ENCODE results near the gene KLK3. TPM values are rescaled to one million over a fixed set of nuclear protein-coding genes. Genes with fewer than 3 reads are reported as not detected.
"Not testable (repeated sequence)": the region's sequence is repeated elsewhere in the genome, so short reads cannot be mapped to it uniquely, and the experiment has no call there.

Gene KLK3
- polyA plus RNA-seq, 1 donor, result 0.90 TPM

GRCh38 chr19:50878851-50879250 is 24.1 kb downstream of the KLK3 start:
- WGBS (ENCODE audit: insufficient coverage, low lambda C conversion rate), result no CpG with 5 or more reads among the region's 5 CpGs
- DNase-seq, result no peak
- no peak overlapping the region for H3K27ac ChIP-seq (ENCODE audit: low read length)
- H3K4me3 ChIP-seq (ENCODE audit: low read length), result no peak overlapping the region
- H3K27me3 ChIP-seq (ENCODE audit: control insufficient read depth, insufficient read depth, low read length), result peaks cover 3% of the 10 kb centered on the region
- no peaks in the 10 kb centered on the region for H3K36me3 ChIP-seq (ENCODE audit: control insufficient read depth, insufficient read depth, low read length)
- H3K4me1 ChIP-seq (ENCODE audit: control insufficient read depth, insufficient read depth, low read length), result no peaks in the 10 kb centered on the region
- H3K9me3 ChIP-seq (ENCODE audit: control insufficient read depth, low read depth, low read length), result no peaks in the 10 kb centered on the region

DNA sequence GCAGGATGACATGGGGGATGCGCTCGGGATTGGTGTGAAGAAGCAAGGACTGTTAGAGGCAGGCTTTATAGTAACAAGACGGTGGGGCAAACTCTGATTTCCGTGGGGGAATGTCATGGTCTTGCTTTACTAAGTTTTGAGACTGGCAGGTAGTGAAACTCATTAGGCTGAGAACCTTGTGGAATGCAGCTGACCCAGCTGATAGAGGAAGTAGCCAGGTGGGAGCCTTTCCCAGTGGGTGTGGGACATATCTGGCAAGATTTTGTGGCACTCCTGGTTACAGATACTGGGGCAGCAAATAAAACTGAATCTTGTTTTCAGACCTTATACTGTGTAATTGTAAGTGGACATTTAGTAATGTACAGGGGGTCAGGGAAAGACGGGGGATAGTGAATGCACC is 25.5 kb downstream of the KLK3 start:
- no peaks in the 10 kb centered on the region for H3K9me3 ChIP-seq (ENCODE audit: control insufficient read depth, low read depth, low read length)
- H3K27ac ChIP-seq (ENCODE audit: low read length), result no peak overlapping the region
- no peaks in the 10 kb centered on the region for H3K36me3 ChIP-seq (ENCODE audit: control insufficient read depth, insufficient read depth, low read length)
- H3K27me3 ChIP-seq (ENCODE audit: control insufficient read depth, insufficient read depth, low read length), result peaks cover 4% of the 10 kb centered on the region
- no peak overlapping the region for H3K4me3 ChIP-seq (ENCODE audit: low read length)
- WGBS (ENCODE audit: insufficient coverage, low lambda C conversion rate), result 78% methylated on average over 1 of the region's 5 CpGs
- DNase-seq, result no peak
- no peaks in the 10 kb centered on the region for H3K4me1 ChIP-seq (ENCODE audit: control insufficient read depth, insufficient read depth, low read length)

DNA sequence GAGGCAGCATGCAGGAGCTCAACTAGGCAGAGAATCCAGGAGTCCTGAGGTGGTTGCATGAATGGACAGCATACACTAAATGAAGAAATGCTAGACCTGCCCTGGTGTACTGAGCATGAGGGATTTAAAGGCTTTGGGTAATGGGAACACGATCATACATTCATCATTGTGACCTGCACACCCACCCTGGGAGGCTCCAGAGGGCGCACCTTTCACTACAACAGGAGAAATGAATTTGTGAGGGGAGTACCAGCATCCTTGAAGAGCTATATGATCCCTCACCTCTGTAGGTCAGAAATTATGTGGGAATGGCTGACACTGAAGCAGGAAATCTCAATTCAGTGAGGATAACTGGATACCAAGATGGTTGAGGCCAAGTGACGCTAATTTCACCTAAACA is 27.5 kb downstream of the KLK3 start:
- no peaks in the 10 kb centered on the region for H3K4me1 ChIP-seq (ENCODE audit: control insufficient read depth, insufficient read depth, low read length)

GRCh38 chr19:50889638-50890037 is 34.9 kb downstream of the KLK3 start:
- Histone ChIP-seq H3K4me3 (ENCODE audit: low read length) (no peak overlapping the region), H3K27ac (ENCODE audit: low read length) (no peak overlapping the region), H3K9me3 (ENCODE audit: control insufficient read depth, low read depth, low read length) (no peaks in the 10 kb centered on the region), H3K4me1 (ENCODE audit: control insufficient read depth, insufficient read depth, low read length) (no peaks in the 10 kb centered on the region), H3K36me3 (ENCODE audit: control insufficient read depth, insufficient read depth, low read length) (no peaks in the 10 kb centered on the region), H3K27me3 (ENCODE audit: control insufficient read depth, insufficient read depth, low read length) (peaks cover 4% of the 10 kb centered on the region)
- no peak for DNase-seq
- WGBS (ENCODE audit: insufficient coverage, low lambda C conversion rate), result no CpG with 5 or more reads among the region's 3 CpGs

More for the DNA sequence above, 27.5 kb downstream of the KLK3 start:
- no CpG with 5 or more reads among the region's 3 CpGs for WGBS (ENCODE audit: insufficient coverage, low lambda C conversion rate)
- no peak for DNase-seq
- H3K27me3 ChIP-seq (ENCODE audit: control insufficient read depth, insufficient read depth, low read length), result peaks cover 4% of the 10 kb centered on the region
- H3K9me3 ChIP-seq (ENCODE audit: control insufficient read depth, low read depth, low read length), result no peaks in the 10 kb centered on the region
- no peaks in the 10 kb centered on the region for H3K36me3 ChIP-seq (ENCODE audit: control insufficient read depth, insufficient read depth, low read length)
- H3K4me3 ChIP-seq (ENCODE audit: low read length), result no peak overlapping the region
- H3K27ac ChIP-seq (ENCODE audit: low read length), result no peak overlapping the region

- Histone ChIP-seq H3K4me1 (ENCODE audit: control insufficient read depth, insufficient read depth, low read length) (no peaks in the 10 kb centered on the region), H3K27ac (ENCODE audit: low read length) (no peak overlapping the region), H3K9me3 (ENCODE audit: control insufficient read depth, low read depth, low read length) (no peaks in the 10 kb centered on the region), H3K36me3 (ENCODE audit: control insufficient read depth, insufficient read depth, low read length) (no peaks in the 10 kb centered on the region), H3K27me3 (ENCODE audit: control insufficient read depth, insufficient read depth, low read length) (peaks cover 4% of the 10 kb centered on the region), H3K4me3 (ENCODE audit: low read length) (no peak overlapping the region)
- no CpG with 5 or more reads among the region's 5 CpGs for WGBS (ENCODE audit: insufficient coverage, low lambda C conversion rate)
- DNase-seq, result no peak
These were observed 35.9 kb downstream of the KLK3 start for GRCh38 chr19:50890422-50891252.

DNA sequence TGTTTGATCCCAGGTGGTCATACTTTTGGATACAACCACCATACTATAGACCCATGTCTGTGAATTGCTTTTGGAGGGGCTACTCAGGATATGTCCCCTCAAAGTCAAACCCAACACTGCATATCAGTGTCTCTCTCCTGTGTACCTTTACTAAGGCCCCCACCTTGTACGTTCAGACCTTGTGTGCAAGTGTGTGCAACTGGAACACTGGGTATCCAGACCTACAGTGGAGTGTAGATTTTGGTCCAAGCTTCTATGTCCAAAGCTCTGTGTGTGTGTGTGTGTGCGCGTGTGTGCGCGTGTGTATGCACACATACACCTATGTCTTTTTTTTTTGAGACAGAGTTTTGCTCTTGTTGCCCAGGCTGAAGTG is 36.5 kb downstream of the KLK3 start:
- no CpG with 5 or more reads among the region's 5 CpGs for WGBS (ENCODE audit: insufficient coverage, low lambda C conversion rate)
- DNase-seq, result no peak
- Histone ChIP-seq H3K27me3 (ENCODE audit: control insufficient read depth, insufficient read depth, low read length) (peaks cover 4% of the 10 kb centered on the region), H3K27ac (ENCODE audit: low read length) (no peak overlapping the region), H3K9me3 (ENCODE audit: control insufficient read depth, low read depth, low read length) (no peaks in the 10 kb centered on the region), H3K4me3 (ENCODE audit: low read length) (no peak overlapping the region), H3K4me1 (ENCODE audit: control insufficient read depth, insufficient read depth, low read length) (no peaks in the 10 kb centered on the region), H3K36me3 (ENCODE audit: control insufficient read depth, insufficient read depth, low read length) (no peaks in the 10 kb centered on the region)

DNA sequence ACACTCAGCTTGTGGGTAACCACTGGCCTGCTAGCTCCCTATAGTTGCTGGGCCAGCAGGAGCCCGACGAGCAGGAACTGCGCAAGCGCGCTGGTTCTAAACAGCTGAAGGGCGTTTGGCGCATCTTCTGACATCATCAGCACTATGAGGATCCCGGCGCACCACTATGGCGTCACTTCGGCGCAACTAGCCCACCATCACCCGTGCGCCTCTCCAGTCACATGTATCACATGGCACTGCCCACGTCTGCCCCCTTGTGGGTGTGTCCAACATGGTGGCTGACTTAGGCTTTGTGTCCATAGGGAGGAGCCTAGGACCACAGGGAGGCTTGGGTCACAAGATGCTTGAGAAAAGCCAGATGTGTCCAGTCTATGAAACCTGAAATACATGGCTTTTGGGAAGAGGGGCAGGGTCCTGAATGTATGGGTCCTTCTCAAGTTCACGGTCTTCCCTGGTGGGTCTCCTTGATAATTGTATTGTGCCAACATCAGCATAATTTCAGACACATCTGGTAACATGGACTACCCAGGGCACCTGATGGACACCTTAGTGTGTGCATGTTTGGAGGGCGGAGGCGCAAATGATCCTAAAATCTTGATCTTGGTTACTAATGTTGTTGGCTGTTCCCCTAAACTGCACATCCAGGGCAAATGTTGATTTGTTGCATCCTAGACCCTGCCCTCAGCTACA is 38.5 kb downstream of the KLK3 start:
- Histone ChIP-seq H3K27ac (ENCODE audit: low read length) (no peak overlapping the region), H3K4me3 (ENCODE audit: low read length) (no peak overlapping the region), H3K4me1 (ENCODE audit: control insufficient read depth, insufficient read depth, low read length) (no peaks in the 10 kb centered on the region), H3K9me3 (ENCODE audit: control insufficient read depth, low read depth, low read length) (no peaks in the 10 kb centered on the region), H3K36me3 (ENCODE audit: control insufficient read depth, insufficient read depth, low read length) (no peaks in the 10 kb centered on the region), H3K27me3 (ENCODE audit: control insufficient read depth, insufficient read depth, low read length) (peaks cover 4% of the 10 kb centered on the region)
- DNase-seq, result no peak
- WGBS (ENCODE audit: insufficient coverage, low lambda C conversion rate), result no CpG with 5 or more reads among the region's 18 CpGs

DNA sequence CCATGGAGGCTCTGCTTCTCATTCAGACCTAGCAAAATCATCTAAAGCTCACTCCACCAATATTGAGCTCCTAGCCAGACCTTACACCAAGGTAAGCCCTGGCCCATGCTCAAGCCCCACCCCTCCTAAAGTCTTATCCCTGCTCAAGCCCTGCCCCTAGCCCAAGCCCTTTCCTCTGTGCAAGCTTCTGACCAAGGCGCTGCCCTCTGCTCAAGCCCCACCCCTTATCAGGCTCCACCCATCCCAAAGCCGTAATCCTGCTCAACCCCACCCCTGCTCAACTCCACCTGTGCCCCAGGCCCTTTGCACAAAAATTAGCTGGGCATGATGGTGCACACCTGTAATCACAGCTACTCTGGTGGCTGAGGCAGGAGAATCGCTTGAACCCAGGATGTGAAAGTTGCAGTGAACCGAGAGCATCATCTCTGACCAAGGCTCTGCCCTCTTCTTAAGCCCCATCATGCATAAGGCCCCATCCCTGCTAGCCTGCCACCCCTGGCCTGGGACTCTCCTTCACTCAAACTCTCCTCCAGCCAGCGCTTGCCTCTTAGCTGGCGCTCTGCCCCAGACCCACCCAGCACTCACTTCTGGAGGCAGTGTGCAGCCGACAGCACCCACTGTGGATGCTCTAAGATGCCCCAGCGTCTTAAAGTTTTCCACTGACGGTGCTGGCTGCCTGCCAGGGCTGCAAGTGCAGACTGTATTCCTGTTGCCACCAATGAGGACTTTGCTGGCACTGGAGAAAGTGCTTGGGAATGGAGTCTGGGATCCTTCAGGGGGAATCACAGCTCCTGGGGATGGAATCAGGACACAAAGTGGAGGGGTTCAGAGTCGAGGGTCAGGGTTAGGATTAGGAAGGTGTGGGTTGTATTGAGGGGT is 40.0 kb downstream of the KLK3 start:
- Histone ChIP-seq H3K9me3 (ENCODE audit: control insufficient read depth, low read depth, low read length) (no peaks in the 10 kb centered on the region), H3K27ac (ENCODE audit: low read length) (no peak overlapping the region), H3K36me3 (ENCODE audit: control insufficient read depth, insufficient read depth, low read length) (no peaks in the 10 kb centered on the region), H3K27me3 (ENCODE audit: control insufficient read depth, insufficient read depth, low read length) (peaks cover 4% of the 10 kb centered on the region), H3K4me3 (ENCODE audit: low read length) (no peak overlapping the region), H3K4me1 (ENCODE audit: control insufficient read depth, insufficient read depth, low read length) (no peaks in the 10 kb centered on the region)
- no peak for DNase-seq
- WGBS (ENCODE audit: insufficient coverage, low lambda C conversion rate), result no CpG with 5 or more reads among the region's 10 CpGs

DNA sequence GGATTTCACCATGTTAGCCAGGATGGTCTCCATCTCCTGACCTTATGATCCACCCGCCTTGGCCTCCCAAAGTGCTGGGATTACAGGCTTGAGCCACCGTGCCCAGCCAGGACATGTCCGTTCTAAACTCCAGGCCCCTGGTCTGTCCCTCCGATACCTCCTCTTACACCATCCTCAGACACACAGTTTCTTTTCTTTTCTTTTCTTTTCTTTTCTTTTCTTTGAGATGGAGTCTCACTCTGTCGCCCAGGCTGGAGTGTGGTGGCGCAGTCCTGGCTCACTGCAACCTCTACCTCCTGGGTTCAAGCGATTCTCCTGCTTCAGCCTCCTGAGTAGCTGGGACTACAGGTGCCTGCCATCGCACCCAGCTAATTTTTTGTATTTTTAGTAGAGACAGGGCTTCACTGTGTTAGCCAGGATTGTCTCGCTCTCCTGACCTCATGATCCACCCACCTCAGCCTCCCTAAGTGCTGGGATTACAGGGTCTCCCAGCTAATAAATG is 41.4 kb downstream of the KLK3 start:
- H3K27me3 ChIP-seq (ENCODE audit: control insufficient read depth, insufficient read depth, low read length); H3K36me3 ChIP-seq (ENCODE audit: control insufficient read depth, insufficient read depth, low read length); H3K27ac ChIP-seq (ENCODE audit: low read length); H3K4me1 ChIP-seq (ENCODE audit: control insufficient read depth, insufficient read depth, low read length); DNase-seq; H3K9me3 ChIP-seq (ENCODE audit: control insufficient read depth, low read depth, low read length); H3K4me3 ChIP-seq (ENCODE audit: low read length): not testable (repeated sequence)
- WGBS (ENCODE audit: insufficient coverage, low lambda C conversion rate), result 100% methylated on average over 1 of the region's 9 CpGs

- Histone ChIP-seq H3K4me1 (ENCODE audit: control insufficient read depth, insufficient read depth, low read length) (no peaks in the 10 kb centered on the region), H3K9me3 (ENCODE audit: control insufficient read depth, low read depth, low read length) (no peaks in the 10 kb centered on the region), H3K27me3 (ENCODE audit: control insufficient read depth, insufficient read depth, low read length) (no peaks in the 10 kb centered on the region), H3K4me3 (ENCODE audit: low read length) (no peak overlapping the region), H3K36me3 (ENCODE audit: control insufficient read depth, insufficient read depth, low read length) (no peaks in the 10 kb centered on the region), H3K27ac (ENCODE audit: low read length) (no peak overlapping the region)
- no CpG with 5 or more reads among the region's 6 CpGs for WGBS (ENCODE audit: insufficient coverage, low lambda C conversion rate)
- DNase-seq, result no peak
These were observed 42.0 kb downstream of the KLK3 start for GRCh38 chr19:50896591-50897190.
